ENCODE measurements around the gene TRIM28.

The TRIM28 gene

GRCh38 chr19:58582985-58583384, 39.1 kb downstream of the TRIM28 start:
- Mint-ChIP-seq H3K9me3 (no peaks in the 10 kb centered on the region), H3K36me3 (ENCODE audit: low read depth) (peaks cover 13% of the 10 kb centered on the region), H3K4me3 (no peak overlapping the region), H3K4me1 (peaks cover 25% of the 10 kb centered on the region), H3K27ac (no peak overlapping the region), H3K27me3 (no peaks in the 10 kb centered on the region)
- no peak for DNase-seq
- ATAC-seq = no peak

- H3K9me3 Mint-ChIP-seq = no peaks in the 10 kb centered on the region
- ATAC-seq (no peak), DNase-seq (no peak)
- no peak overlapping the region for H3K4me3 Mint-ChIP-seq
- H3K27ac Mint-ChIP-seq = no peak overlapping the region
- peaks cover 8% of the 10 kb centered on the region for H3K4me1 Mint-ChIP-seq
- H3K36me3 Mint-ChIP-seq (ENCODE audit: low read depth) = peaks cover 13% of the 10 kb centered on the region
- no peaks in the 10 kb centered on the region for H3K27me3 Mint-ChIP-seq
Observed at GRCh38 chr19:58584498-58585441, 40.9 kb downstream of the TRIM28 start.

- DNase-seq (no peak), ATAC-seq (no peak)
- Mint-ChIP-seq H3K4me1 (peaks cover 7% of the 10 kb centered on the region), H3K36me3 (ENCODE audit: low read depth) (peaks cover 13% of the 10 kb centered on the region), H3K4me3 (no peak overlapping the region), H3K9me3 (no peaks in the 10 kb centered on the region), H3K27ac (no peak overlapping the region), H3K27me3 (no peaks in the 10 kb centered on the region)
Observed at GRCh38 chr19:58585442-58586132, 41.7 kb downstream of the TRIM28 start.

- no peak for DNase-seq
- peaks cover 2% of the 10 kb centered on the region for H3K4me1 Mint-ChIP-seq
- H3K9me3 Mint-ChIP-seq = no peaks in the 10 kb centered on the region
- H3K27me3 Mint-ChIP-seq = no peaks in the 10 kb centered on the region
- H3K27ac Mint-ChIP-seq = no peak overlapping the region
- no peak for ATAC-seq
- H3K4me3 Mint-ChIP-seq = no peak overlapping the region
- H3K36me3 Mint-ChIP-seq (ENCODE audit: low read depth) = peaks cover 11% of the 10 kb centered on the region
Observed at GRCh38 chr19:58586133-58586765, 42.4 kb downstream of the TRIM28 start.
